GM12892 (cell line): ENCODE measurements around the gene LY86.

Experiments used
- POLR2A ChIP-seq: IDR thresholded peaks from 2 replicates; pipeline ENCODE4 v1.6.1; 2011; ENCODE audit warnings: low read depth, low read length, control low read depth
- POLR2AphosphoS5 ChIP-seq: IDR thresholded peaks from 2 replicates; pipeline ENCODE4 v1.6.1; 2011; ENCODE audit warnings: low read depth, low read length, control low read depth
- TAF1 ChIP-seq: IDR thresholded peaks from 2 replicates; pipeline ENCODE4 v1.6.1; 2011; ENCODE audit warnings: low read depth, mild to moderate bottlenecking, control low read depth, low read length, borderline replicate concordance

DNA sequence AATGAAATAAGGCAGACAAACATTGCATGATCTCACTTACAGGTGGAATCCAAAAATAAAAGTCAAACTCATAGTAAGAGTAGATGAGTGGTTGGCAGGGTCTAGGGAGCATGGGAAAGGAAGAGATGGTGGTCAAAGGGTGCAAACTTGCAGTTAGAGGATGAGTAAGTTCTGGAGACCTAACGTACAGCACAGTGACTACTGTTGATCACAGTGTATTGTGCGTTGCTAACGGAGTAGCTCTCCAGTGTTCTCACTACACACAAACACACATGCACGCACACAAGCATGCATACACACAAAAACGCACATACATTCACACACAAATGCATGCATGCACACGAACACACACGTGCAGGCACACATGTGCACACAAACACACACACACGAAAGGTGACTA, 54.9 kb downstream of the LY86 start:
- TF ChIP-seq POLR2A (peak; percentile 44; the same call in 1 of the 2 replicates), POLR2AphosphoS5 (peak; percentile 79; the same call in 1 of the 2 replicates), TAF1 (no peak)
